HG02840 (cell line): ENCODE data around the gene TANC2.

Experiments used
- ATAC-seq: cut with Tn5 transposase; IDR thresholded peaks from one replicate; pipeline ENCODE4 v1.9.1; 2021; ENCODE audit warnings: mild to moderate bottlenecking, moderate library complexity, moderate number of reproducible peaks; ENCODE audit not compliant: unreplicated experiment, low FRiP score

The TANC2 gene

DNA sequence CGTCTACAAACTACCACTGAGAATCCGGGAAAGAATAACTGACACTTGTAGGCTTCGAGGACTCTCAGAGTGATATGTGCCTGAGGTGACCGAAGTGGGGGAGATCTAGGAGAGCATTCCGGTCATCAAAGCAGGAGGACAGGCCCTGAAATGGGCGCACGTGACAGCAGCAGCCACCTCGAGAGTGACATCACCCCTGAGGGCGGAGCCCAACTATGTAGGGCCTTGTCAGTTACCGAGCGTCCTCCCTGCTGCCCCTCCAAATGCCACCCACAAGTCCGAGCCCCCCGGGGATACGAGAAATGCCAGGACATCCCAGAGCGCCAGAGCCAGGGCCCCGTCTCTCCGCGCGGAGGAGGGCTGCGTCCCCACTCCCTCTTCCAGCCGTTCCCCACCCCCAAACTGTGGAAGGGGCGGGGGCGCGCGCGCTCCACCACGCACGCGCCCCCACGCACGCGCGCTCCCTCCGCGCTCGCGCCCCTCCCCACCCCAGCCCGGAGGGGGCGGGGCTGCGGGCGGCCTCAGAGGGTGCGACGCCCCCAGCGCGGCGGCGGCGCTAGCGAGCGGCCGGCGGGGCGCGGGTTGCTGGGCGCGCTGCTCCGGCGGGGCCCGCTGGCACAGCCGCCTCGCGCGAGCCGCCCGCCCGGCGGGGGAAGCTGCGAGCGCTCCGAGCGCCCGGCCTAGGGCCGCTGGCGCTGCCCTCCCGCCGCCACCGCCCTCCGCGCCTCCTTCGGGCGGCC lies at the start of gene TANC2:
TSS of gene TANC2 (plus strand) at position 550 of the 740 bp plus-strand sequence. CDS start 43,325 bp downstream, outside the sequence.
- no peak for ATAC-seq

DNA sequence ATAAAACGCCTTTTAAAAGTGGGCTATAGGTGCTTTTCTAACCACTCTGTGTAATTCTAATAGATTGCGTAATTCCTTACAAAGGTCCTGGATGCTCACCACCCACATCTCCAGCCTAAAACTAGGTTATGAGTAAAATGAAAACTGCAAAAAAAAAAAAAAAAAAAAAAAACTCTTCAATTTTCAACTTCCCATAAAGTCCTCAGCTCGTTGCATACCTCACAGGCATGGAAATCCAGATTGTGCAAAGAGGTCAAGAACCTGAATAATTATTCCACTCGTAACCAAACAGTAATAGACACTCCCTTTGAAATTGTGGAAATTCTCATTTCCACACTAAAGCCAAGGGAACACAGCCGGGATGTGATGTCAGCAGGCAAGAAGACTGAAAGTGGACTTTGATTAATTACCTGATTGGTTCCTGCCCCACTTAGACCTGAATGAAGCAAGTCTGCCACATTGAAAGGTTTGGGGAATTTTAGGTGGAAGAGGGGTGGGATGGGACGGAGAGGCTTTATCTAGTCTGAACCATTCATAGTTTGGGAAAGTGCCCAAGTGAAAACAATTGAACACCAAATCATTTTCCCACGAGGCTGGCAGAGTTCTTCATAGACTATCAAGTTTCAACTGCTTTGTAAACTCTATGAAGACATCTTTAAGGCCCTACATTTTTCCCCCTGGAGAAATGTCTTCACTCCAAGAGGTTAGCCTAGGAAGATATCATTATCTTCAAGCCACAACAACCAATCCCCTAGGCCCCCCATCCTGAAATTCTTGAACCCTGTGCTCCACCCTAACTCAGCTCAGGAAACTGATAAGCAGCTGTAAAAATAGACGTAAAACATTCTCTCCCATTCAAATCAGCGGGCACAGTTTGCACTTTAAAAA lies 49.1 kb upstream of the TANC2 start:
- ATAC-seq: no peak

DNA sequence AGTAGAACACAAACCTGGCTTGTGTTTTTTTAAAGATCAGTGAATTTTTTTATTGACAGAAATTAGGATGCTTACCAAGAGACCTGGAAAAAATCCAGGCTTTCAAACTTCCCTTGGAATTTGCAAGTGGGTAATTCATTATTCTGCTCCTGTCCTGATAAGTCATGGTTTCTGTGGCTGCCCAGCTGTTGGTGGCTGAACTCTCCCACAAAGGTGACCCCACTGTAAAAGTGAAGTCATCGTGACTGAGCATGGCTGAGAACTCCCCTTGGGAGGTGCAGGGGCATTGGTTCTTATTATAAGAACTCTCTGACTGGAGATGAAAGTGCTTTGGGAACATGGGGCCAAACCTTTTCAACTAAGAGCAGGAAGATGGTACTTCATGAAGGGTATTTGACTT lies 46.6 kb upstream of the TANC2 start:
- ATAC-seq: no peak

DNA sequence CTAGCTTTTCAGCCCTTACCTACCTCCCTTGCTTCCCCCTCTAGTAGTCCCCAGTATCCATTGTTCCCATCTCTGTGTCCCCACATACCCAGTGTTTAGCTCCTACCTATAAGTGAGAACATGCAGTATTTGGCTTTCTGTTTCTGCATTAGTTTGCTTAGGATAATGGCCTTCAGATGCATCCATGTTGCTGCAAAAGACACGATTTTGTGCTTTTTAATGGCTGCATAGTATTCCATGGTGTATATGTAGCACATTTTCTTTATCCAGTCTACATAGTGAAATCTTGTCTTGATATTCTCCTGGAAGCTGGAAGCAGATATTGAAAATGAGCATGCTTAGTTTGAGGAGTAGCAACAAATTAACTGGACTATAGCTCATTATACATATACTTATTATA lies 45.7 kb upstream of the TANC2 start:
- no peak for ATAC-seq

DNA sequence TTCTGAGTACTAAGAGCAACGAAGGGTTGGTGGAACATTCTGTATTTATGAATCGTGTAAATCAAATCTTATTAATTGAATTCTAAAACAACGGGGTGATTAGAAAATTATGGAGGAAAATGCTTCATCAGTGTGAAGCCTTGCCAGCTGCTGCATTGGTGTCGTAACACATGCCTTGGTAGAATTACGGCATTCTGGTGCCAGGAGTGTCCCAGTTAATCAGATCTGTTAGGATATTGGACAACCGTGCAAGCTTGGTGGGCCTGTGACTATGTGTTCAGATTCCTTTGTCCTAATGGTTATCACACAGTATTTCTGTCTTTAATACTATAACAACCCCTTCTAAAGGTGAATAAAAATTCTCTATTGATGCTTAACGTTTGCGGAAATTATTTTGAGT lies 44.2 kb upstream of the TANC2 start:
- ATAC-seq: no peak

DNA sequence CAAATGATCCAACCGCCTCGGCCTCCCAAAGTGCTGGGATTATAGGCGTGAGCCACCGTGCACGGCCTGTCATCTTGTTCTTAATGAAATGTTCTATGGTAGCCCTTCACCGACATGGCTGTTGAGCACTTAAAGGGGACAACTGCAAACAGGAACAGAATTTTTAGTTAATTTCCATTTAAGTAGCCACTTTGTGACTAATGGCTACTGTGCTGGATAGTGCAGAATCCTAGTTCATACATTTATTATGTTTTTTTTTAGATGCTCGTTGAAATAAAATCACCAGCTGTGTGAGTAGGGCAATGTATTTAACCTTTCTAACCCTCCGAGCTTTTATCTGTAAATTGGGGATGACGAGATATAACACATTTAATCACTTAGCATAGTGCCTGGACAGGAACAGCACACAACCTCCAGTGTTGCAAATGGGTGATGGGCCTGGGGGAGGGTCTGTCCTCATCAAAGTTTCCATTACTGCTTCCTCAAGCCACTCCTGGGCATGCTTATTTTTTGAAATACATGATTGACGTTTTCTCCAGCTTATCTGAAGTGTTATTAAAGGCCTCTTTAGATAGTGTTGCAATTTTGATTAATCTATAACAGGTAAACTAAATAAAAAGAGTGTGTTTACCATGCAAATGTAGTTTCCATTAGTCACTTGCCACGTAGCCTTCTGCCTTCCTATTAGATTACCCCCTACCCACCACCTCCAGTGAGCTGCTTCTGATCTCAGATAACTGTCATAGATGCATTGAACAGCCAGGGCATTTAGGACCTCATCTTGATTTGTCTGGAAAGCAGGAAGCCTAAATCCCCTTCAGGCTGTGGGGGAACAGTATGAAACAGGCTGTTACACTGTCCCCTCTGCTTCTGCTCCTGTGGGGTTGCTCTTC lies 42.5 kb upstream of the TANC2 start:
- ATAC-seq: no peak

DNA sequence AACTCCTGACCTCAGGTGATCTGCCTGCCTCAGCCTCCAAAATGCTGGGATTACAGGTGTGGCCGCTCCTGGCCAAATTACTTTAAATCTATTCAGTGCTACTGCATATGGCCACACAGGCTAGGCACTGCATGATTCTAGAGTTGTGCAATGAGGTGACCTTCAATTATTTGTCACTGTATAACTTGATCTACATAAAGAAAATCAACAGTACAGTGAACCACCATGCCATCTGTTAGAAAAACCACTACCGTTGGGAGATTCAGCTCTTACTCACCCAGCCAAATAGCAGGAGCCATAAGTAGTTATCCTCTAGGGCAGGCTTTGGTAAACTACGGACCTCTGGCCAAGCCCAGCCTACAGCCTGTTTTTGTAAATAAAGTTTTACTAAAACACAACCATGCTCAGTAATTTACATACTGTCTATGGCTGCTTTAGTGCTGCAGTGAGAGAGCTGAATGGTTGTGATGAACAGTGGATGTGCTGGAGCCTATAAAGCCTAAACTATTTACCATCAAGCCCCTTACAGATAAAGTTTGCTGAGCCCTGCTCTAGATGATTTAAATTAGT lies 40.7 kb upstream of the TANC2 start:
- ATAC-seq: no peak

DNA sequence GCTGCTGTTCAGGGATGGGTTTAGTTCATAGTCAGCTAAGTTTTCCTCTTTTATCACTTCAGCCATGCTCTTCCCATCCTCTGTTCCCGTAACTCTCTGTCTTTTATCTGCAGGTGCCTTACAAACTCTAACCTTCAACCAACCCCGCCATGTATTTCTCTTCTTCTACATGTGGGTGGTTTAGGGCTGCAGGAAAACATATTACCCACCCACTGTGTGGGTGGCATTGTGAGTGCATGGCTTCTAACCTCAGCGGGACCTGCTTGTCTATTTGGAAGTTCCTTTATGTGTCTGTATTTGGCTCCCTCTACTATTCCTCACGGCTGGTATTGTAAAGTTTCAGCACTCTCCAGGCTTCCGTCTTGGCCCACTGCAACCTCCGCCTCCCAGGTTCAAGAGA lies 39.0 kb upstream of the TANC2 start:
- ATAC-seq: no peak

DNA sequence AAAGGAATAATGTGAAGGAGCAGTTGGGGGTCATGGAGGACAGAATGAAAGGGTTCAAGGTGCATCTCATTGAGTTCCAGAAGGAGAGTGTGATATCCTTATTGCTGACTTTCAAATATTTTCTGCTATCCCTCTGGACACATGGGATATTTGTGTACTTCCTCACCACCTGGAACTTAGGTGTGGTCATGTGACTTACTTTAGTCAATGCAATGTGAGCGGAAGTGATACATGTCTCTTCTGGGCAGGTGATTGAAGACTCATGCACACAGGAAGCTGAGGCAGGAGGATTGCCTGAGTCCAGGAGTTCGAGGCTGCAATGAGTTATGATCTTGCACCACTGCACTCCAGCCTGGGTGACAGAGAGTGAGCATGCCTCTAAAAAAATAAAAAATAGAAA lies 36.7 kb upstream of the TANC2 start:
- no peak for ATAC-seq

DNA sequence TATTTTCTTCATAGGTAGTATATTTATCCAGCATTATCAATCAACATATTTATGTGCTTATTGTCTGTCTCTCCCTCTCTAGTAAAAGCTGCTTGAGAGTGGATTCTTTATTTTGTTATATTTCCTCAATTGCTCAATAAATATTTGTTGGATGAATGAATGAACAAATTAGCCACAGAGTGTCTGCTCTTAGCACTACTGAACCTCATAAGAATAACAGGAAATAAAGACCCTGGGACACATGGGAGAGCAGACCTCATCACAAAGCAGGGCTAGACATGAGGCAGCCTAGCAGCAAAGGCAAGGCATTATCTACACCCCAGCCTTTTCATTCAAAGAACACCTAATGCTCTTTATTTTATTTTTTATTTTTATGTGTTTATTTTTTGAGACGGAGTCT lies 34.9 kb upstream of the TANC2 start:
- ATAC-seq: no peak

DNA sequence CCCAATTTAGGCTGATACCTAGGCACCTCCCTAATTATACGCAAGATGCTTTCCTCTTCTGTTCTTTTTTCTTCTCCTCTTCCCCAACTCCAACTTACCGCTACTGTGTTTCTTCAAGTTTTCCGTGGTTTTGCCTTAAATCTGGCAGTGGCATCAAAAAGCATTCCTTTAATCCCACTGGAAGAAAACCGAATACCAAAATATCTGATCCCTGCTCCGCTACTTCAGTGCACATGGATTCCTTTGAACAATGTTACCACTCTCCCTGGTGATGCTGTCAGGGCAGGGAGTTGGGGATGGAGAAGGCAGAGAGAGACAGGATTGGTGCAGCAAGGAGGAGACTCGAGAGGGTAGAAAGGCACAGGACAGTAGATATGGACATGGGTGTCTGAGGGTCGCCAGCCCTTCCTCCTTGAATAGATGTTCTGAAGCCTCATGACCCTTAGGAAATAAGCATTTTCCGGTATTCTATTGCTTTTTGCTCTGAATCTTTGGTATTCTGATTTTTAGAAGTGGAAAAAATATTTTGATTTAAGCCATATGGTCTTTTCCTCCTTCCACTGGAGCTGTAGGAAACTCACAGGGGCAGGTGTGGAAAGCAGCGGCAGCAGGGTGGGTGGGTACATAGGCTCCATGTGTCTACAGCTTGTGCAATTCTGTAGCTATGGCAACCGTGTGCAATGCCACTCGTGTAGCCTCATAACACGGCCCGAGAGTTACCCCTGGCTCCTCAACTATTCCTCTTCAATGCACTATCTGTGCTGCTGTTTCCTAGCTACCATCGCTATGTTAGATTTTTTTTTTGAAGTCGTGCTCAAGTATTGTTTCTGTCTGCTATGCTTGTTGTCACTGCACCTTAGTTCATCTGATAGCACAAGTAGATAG lies 32.3 kb upstream of the TANC2 start:
- ATAC-seq: no peak

DNA sequence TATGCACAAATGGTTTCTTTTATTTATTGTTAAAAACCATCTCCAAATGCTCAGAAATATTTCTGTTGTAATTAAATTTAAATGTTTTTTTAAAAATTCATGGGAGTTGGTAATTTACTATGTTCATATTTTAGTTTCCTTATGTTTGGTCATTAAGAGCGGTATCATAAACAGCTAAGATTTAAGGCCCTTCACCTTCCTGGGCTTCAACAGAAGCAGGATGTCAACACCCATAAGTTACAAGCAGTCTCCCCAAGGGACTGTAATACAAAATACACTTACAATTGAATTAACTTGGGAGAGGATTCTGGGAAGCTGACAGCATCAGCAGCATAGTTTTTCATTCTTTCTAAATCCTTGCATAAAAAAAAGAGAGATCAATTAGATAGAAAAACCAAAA lies 30.9 kb upstream of the TANC2 start:
- ATAC-seq: no peak

DNA sequence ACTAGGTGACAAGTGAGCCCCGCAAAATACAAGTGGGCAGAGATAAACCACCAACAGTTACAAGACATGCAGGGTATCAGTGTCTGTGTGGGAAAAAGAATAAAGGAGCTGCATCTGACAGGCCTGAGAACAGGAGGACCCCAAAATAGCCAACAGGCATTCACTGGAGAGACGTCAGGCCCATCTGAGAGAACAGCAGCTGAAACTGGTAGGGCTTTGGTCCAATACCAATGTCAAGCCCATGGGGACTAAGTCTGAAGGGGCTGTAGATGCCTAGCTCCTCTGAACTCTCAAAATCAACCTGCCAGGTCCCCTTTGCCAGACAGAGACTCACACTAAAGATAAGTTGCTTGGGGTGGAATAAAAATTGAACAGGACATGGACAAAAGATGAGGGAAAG lies 30.5 kb upstream of the TANC2 start:
- ATAC-seq: no peak

DNA sequence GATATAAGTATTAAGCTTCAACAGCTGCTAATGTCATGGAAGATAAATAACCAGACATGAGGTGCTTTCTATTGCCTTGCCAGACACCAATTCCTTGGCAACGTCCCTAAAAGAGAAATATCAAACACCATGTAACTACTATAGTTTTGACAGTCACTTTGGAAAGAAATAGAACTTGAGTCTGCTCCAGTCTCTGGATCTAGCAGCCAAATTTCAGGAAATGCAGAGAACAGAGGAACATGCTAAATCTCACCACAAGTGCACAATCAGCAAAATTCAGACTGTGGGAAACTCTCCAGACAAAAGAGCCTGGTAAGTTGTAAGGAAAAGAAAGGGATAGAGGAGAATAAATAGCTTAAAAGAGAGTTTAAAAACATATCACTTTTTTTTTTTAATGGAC lies 28.4 kb upstream of the TANC2 start:
- ATAC-seq: no peak

DNA sequence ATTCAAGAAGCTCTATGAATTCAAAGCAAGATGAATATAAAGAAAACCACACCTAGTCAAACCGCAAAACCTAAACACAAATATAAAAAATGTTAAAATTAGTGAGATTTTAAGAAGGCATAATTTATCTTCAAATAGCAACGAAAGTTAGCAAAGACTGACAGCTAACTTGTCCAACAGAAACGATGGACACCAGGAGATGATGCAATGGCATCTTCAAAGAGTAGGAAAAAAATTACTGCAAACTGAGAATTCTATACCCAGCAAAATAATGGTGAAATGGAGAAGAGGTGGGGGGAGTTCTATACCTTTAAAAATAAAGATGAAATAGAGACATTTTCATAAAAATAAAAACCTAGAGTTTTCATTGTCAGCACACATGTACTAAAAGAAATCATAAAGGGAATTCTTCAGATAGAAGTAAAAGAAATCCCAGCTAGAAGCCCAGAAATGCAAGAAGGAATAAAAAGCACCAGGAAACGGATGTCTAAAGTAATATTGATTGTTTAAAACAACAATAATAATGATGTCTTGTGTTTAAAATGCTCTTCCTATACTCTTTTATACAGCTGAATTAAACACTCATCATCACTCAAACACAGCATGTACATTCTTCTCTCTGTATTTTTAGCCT lies 24.6 kb upstream of the TANC2 start:
- no peak for ATAC-seq

DNA sequence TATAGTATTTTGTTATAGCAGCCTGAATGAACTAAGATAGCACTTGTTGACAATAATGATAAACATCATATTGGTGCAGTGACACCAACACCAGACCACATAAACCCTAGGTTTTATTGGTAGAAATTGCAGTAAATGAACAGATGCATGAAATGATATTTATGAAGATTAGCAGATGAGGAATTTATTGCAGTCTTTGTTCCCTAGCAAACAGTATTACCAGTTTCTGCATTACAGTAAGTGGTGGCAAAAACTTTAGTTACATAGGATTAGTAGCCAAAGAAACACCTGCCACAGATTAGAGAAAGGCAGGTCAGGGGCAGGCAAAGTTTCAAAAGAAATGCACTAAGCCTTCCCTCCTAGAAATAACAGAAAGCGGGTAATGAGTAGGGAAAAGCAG lies 17.7 kb upstream of the TANC2 start:
- no peak for ATAC-seq

DNA sequence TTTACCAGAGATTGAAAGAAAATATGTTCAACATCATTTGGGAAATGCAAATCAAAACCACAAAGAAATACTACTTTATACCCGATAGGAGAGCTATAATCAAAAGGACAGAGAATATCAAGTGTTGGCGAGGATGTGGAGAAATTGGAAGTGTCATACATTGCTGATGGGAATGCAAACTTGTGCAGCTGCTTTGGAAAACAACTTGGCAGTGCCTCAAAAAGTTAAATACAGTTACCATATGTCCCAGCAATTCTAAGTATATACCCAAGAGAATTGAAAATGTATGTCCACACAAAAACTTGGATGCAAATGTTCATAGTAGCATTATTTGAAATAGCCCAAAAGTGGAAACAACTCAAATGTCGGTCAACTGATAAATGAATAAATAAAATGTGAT lies 17.0 kb upstream of the TANC2 start:
- ATAC-seq: no peak

DNA sequence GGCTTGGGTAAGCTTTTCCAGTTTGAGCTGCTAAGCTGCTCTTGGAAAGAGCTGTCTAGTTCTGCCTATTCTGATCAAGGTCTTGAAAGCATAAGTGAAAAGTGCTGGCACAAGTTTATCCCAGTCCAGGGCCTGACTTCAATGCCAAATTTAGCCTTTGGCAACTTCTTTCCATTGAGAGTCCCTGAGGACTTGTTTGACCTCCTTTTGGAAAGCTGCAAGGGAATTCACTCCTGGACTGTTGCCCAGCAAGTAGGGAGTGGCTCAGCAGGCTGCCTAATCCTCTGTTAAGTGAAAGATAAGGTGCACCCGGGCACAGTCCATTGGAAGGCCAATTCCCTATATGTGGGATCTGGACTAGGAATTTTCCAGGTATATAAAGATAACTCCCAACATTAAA lies 16.0 kb upstream of the TANC2 start:
- no peak for ATAC-seq

DNA sequence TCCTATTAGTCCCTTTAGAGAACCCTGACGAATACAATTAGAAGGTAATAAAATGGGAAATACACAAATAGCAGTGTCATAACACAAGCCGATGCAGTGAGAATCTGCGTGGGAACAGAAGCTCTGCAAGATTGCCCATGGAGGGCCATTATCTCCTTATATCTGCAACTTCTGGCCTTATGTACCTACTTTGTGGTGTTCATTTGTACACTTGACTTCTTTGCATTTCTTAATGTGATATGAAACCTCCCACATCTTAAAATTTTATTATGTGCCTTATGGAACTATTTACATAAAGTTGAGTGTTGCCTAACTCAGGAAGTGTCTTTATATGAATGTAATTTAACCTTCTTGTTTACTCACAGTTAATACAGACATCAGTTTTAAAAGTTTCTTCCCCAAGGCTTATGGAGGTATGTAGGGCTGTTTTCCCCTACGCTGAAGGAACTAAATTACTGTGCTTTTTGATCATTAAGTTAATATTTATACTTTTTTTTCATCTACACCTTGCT lies 10.1 kb upstream of the TANC2 start:
- no peak for ATAC-seq
